ENCODE data around the gene TXNL4A.

Gene TXNL4A

DNA sequence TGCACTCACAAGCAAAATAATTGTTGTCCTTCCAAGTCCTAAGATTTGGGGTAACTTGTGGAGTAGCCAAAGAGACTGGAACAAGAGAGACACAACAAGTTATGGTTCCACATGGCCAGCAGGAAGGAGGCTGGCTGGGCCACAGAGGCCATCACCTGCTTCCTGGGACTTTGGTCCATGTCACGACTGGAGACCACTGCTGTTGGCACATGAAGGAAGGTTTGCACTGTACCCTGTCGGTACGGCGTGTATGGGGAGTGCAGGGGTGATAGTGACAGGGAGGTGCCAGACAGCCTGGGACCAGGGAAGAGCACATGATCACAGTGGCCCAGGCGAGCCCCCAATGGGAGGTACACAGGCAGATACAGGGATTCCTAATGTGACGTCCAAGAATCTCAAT, 52.4 kb downstream of the TXNL4A start:
- H3K27me3 ChIP-seq (ENCODE audit: control insufficient read depth, insufficient read depth, low read length): no peaks in the 10 kb centered on the region
- peaks cover 50% of the 10 kb centered on the region for H3K36me3 ChIP-seq (ENCODE audit: insufficient read depth, low read length)
- H3K9ac ChIP-seq (ENCODE audit: low read depth, low read length): no peak overlapping the region
- H3K4me2 ChIP-seq (ENCODE audit: low read length): no peak overlapping the region
- no peak overlapping the region for H3K4me3 ChIP-seq (ENCODE audit: low read length)
- no peaks in the 10 kb centered on the region for H3K9me3 ChIP-seq (replicated peaks; ENCODE audit: low read length)
- no peaks in the 10 kb centered on the region for H3K4me1 ChIP-seq (ENCODE audit: control insufficient read depth, insufficient read depth, low read length)

DNA sequence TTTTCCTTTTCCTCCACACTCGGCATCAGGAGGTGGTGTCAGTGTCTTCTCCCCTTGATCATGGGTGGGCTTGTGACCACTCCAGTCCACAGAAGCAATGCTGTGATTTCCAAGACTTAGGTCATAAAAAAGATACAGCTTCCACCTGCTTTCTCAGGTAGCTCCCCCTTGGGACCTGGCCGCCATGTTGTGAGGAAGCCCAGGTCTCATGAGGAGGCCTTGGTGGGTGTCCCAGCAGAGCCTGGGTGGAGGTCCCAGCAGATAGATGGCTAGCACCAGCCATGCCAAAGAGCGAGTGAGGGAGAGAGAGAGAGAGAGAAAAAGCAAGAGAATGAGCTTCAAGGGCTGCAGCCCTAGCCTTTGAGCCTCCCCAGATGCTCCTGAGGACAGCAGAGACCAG, 52.9 kb downstream of the TXNL4A start:
- Histone ChIP-seq H3K9ac (ENCODE audit: low read depth, low read length) (no peak overlapping the region), H3K4me2 (ENCODE audit: low read length) (no peak overlapping the region), H3K36me3 (ENCODE audit: insufficient read depth, low read length) (peaks cover 51% of the 10 kb centered on the region), H3K4me3 (ENCODE audit: low read length) (no peak overlapping the region), H3K27me3 (ENCODE audit: control insufficient read depth, insufficient read depth, low read length) (no peaks in the 10 kb centered on the region), H3K4me1 (ENCODE audit: control insufficient read depth, insufficient read depth, low read length) (no peaks in the 10 kb centered on the region), H3K9me3 (replicated peaks; ENCODE audit: low read length) (peaks cover under 1% of the 10 kb centered on the region)

DNA sequence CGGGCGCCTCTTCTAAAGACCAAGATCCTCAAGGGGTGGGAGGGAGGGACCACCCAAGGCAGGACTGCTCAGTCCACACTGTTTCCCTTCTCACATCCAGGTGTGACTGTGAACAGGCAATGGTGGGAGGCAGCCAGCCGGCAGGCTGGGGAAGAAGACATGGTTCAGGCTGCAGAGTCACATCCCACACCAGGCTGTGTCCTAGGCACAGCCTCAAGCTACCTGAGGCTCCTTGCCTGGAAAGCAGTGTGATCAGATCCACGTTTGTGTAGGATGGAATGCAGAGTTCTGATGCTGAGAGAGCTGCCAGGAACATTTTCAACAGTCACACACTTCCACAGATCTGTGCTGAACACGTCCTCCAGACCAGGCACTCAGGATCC, 53.3 kb downstream of the TXNL4A start:
- H3K4me1 ChIP-seq (ENCODE audit: control insufficient read depth, insufficient read depth, low read length): no peaks in the 10 kb centered on the region
- peaks cover 55% of the 10 kb centered on the region for H3K36me3 ChIP-seq (ENCODE audit: insufficient read depth, low read length)
- no peak overlapping the region for H3K4me2 ChIP-seq (ENCODE audit: low read length)
- H3K9me3 ChIP-seq (replicated peaks; ENCODE audit: low read length): peaks cover 5% of the 10 kb centered on the region
- H3K4me3 ChIP-seq (ENCODE audit: low read length): no peak overlapping the region
- H3K9ac ChIP-seq (ENCODE audit: low read depth, low read length): no peak overlapping the region
- no peaks in the 10 kb centered on the region for H3K27me3 ChIP-seq (ENCODE audit: control insufficient read depth, insufficient read depth, low read length)

DNA sequence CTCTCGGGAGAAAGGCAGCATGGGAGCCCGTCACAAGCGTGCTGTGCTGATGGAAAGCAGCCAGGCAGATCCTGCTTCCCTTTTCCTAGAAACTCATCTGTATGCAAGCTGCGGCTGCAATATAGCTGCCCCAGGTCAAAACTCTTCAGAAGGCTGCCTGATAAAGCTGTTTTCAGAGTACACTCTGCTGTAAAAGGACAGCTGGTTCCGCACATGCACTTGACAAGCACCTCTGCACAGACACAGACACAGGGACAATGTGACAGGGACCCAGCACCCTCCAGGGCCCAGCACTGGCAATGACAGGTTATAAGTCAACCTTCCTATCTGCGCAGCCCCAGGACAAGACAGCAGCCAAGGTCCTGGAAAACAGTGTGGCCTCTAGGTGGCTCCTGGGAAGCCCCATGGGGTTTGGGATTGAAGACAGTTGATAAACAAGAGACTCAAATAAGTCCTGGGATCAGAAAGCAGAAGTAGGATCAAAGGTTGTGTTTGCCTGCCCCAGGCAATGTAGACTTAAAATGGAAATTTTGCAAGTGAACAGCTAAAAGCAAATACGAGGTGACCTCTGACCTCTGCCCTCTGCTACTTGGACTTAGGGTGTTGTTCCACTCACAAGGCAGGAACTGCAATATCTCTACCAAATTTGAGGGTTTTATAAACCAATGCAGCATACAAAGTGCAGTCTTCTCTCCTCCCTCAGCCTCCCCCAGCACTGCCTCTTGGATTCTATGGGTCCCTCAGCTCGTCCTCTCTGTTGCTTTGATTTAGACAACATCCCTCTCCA, 53.9 kb downstream of the TXNL4A start:
- H3K4me3 ChIP-seq (ENCODE audit: low read length): no peak overlapping the region
- H3K9me3 ChIP-seq (replicated peaks; ENCODE audit: low read length): peaks cover 10% of the 10 kb centered on the region
- no peak overlapping the region for H3K9ac ChIP-seq (ENCODE audit: low read depth, low read length)

DNA sequence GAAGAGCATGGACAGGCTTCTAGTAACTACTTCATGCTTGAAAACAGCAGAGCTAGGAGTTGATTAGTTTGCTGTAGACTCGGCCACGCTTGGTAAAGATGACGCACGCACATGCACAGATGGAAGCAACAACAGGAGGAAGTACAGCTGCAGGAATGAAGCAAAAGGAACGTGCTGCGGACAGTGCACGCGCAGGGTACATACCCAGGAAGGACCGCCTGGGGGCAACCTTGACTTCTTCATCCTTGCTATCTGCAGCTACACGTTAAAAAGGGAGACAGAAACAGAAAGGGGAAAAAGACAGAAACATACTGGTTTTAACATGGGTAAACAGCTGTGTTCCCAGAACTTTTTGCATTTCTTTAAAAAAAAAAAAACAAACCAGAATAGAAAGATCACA, 54.6 kb downstream of the TXNL4A start:
- no peaks in the 10 kb centered on the region for H3K27me3 ChIP-seq (ENCODE audit: control insufficient read depth, insufficient read depth, low read length)
- H3K36me3 ChIP-seq (ENCODE audit: insufficient read depth, low read length): peaks cover 67% of the 10 kb centered on the region
- H3K4me1 ChIP-seq (ENCODE audit: control insufficient read depth, insufficient read depth, low read length): no peaks in the 10 kb centered on the region
- no peak overlapping the region for H3K9ac ChIP-seq (ENCODE audit: low read depth, low read length)
- H3K4me3 ChIP-seq (ENCODE audit: low read length): no peak overlapping the region
- no peak overlapping the region for H3K4me2 ChIP-seq (ENCODE audit: low read length)
- H3K9me3 ChIP-seq (replicated peaks; ENCODE audit: low read length): peaks cover 17% of the 10 kb centered on the region

More for the DNA sequence above, 53.9 kb downstream of the TXNL4A start:
- no peak overlapping the region for H3K4me2 ChIP-seq (ENCODE audit: low read length)
- H3K36me3 ChIP-seq (ENCODE audit: insufficient read depth, low read length): peaks cover 59% of the 10 kb centered on the region
- H3K27me3 ChIP-seq (ENCODE audit: control insufficient read depth, insufficient read depth, low read length): no peaks in the 10 kb centered on the region
- no peaks in the 10 kb centered on the region for H3K4me1 ChIP-seq (ENCODE audit: control insufficient read depth, insufficient read depth, low read length)

DNA sequence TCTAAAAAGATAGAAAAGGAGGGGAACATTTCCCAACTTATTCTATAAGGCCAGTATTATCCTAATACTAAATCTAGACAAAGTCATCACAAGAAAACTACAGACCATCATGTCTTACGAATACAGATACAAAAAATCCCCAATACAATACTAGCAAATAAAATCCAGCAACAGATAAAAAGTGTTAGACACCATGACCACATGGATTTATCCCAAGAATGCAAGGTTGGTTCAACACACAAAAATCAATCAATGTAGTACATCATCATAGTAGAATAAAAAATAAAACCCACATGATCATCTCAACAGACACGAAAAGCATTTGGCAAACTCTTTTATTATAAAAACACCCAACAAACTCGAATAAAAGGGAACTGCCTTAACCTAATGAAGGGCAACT, 55.5 kb downstream of the TXNL4A start:
- peaks cover 18% of the 10 kb centered on the region for H3K9me3 ChIP-seq (replicated peaks; ENCODE audit: low read length)
- H3K4me1 ChIP-seq (ENCODE audit: control insufficient read depth, insufficient read depth, low read length): no peaks in the 10 kb centered on the region
- H3K36me3 ChIP-seq (ENCODE audit: insufficient read depth, low read length): peaks cover 74% of the 10 kb centered on the region

DNA sequence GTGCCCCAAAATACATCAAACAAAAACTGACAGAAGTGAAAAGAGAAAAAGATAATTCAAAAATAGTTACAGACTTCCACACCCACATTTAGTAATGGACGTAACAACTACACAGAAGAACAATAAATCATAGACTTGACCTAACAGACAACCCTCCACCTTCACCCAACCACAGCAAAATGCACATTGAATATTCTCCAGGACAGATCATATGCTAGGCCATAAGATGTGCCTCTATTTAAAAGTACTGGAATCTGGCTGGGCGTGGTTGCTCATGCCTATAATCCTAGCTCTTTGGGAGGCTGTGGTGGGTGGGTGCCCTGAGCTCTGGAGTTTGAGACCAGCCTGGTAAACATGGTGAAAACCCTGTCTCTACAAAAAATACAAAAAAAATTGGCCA, 56.9 kb downstream of the TXNL4A start:
- peaks cover 18% of the 10 kb centered on the region for H3K9me3 ChIP-seq (replicated peaks; ENCODE audit: low read length)
- H3K4me2 ChIP-seq (ENCODE audit: low read length): no peak overlapping the region
- no peak overlapping the region for H3K4me3 ChIP-seq (ENCODE audit: low read length)
- H3K4me1 ChIP-seq (ENCODE audit: control insufficient read depth, insufficient read depth, low read length): no peaks in the 10 kb centered on the region
- no peak overlapping the region for H3K9ac ChIP-seq (ENCODE audit: low read depth, low read length)
- no peaks in the 10 kb centered on the region for H3K27me3 ChIP-seq (ENCODE audit: control insufficient read depth, insufficient read depth, low read length)
- H3K36me3 ChIP-seq (ENCODE audit: insufficient read depth, low read length): peaks cover 66% of the 10 kb centered on the region

More for the DNA sequence above, 55.5 kb downstream of the TXNL4A start:
- H3K9ac ChIP-seq (ENCODE audit: low read depth, low read length): no peak overlapping the region
- H3K4me2 ChIP-seq (ENCODE audit: low read length): no peak overlapping the region
- H3K4me3 ChIP-seq (ENCODE audit: low read length): no peak overlapping the region
- H3K27me3 ChIP-seq (ENCODE audit: control insufficient read depth, insufficient read depth, low read length): no peaks in the 10 kb centered on the region

DNA sequence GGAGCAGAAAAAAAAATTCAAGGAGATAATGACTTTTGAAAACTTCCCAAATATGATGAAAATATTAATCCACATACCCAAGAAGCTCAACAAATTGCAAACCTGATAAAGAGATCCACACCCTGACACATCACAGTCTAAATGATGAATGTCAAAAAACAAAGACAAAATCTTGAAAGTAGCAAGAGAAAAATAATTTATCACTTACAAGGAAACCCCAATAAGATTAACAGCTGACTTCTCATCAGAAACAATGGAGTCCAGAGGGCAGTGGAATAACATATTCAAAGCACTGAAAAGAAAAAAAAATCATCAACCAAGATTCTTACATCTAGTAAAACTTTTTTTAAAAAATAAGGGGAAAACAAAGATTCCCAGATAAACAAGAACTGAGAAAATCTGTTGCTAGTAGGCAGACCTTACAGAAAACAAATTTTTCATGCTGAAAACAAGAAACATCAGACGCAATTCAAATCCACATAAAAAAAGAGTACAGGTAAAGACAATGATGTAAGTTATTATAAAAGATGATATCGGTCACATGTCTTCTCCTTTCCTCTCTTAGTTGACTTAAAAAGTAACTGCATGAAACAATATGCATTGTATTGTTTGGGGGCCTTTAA, 58.2 kb downstream of the TXNL4A start:
- Histone ChIP-seq H3K4me3 (ENCODE audit: low read length) (no peak overlapping the region), H3K9ac (ENCODE audit: low read depth, low read length) (no peak overlapping the region), H3K27me3 (ENCODE audit: control insufficient read depth, insufficient read depth, low read length) (no peaks in the 10 kb centered on the region), H3K9me3 (replicated peaks; ENCODE audit: low read length) (peaks cover 18% of the 10 kb centered on the region), H3K36me3 (ENCODE audit: insufficient read depth, low read length) (peaks cover 60% of the 10 kb centered on the region), H3K4me1 (ENCODE audit: control insufficient read depth, insufficient read depth, low read length) (no peaks in the 10 kb centered on the region), H3K4me2 (ENCODE audit: low read length) (no peak overlapping the region)

DNA sequence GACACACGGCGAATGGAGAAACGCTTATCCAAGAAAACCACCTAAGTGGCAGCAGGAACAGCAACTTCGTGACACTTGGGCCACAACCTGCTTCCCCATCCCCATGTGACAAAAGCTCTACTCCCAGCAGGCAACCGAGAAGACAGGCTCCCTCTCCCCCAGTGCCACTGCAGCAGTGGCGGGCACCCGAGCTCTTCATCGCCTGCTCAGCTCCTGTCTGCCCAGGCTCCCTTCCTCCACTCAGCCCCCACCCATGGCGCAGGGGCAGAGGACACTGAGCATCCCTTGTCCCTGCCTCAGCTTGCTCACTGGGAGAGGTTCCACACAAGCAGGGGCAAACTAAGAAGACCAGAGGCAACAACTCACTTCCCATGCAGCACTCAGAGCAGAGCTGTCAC, 59.8 kb downstream of the TXNL4A start:
- Histone ChIP-seq H3K4me3 (ENCODE audit: low read length) (no peak overlapping the region), H3K9me3 (replicated peaks; ENCODE audit: low read length) (peaks cover 18% of the 10 kb centered on the region), H3K36me3 (ENCODE audit: insufficient read depth, low read length) (peaks cover 46% of the 10 kb centered on the region), H3K27me3 (ENCODE audit: control insufficient read depth, insufficient read depth, low read length) (no peaks in the 10 kb centered on the region), H3K9ac (ENCODE audit: low read depth, low read length) (no peak overlapping the region), H3K4me2 (ENCODE audit: low read length) (no peak overlapping the region), H3K4me1 (ENCODE audit: control insufficient read depth, insufficient read depth, low read length) (no peaks in the 10 kb centered on the region)

DNA sequence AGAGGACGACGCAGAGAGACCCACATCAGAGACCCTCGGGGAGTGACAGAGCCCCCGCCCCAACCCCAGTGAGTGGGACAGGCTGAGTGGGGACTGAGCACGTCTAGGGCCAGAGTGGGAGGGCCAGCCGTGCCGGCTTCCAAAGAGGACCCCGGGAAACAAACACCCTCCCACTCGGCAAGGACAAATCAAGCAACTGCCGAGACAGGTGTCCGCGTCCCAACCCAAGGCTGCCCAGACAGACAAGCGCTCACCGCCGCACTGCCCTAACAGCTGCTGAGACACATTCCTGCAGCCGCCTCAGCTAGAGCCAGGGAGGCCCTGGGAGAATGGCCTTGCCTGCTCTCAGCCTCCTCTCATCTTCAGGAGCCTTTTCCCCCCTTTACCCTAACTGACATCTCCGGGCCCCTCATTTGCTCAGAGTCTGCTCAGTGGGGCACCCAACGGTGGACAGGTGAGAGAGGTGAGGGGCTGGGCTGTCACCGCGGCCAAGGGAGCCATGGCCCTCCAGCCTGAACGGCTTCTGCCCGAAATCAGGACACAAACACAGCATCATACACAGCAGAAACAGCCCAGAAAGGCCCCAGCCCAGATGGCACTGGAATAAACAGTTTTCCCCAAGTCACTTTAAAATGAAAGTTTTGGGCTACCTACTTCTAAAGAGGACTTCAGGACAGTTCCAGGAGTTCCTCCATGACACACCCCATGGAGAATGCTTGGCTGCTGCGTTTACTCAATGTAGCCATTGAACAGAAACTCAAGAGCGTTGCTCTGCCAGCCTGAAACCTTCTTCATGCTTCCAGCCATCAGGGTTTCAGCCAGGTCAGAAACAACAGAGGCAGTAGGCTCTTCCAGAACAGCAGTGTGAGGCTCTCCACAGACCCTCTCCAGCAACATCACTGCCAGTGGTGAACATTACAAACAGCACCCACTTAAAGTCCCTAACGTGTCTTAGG, 60.5 kb downstream of the TXNL4A start:
- H3K4me3 ChIP-seq (ENCODE audit: low read length): no peak overlapping the region
- no peak overlapping the region for H3K4me2 ChIP-seq (ENCODE audit: low read length)
- peaks cover 41% of the 10 kb centered on the region for H3K36me3 ChIP-seq (ENCODE audit: insufficient read depth, low read length)
- no peaks in the 10 kb centered on the region for H3K27me3 ChIP-seq (ENCODE audit: control insufficient read depth, insufficient read depth, low read length)
- no peak overlapping the region for H3K9ac ChIP-seq (ENCODE audit: low read depth, low read length)
- H3K4me1 ChIP-seq (ENCODE audit: control insufficient read depth, insufficient read depth, low read length): no peaks in the 10 kb centered on the region
- H3K9me3 ChIP-seq (replicated peaks; ENCODE audit: low read length): peaks cover 18% of the 10 kb centered on the region
